ENCODE data around the gene PCNX4.

PCNX4 gene

DNA sequence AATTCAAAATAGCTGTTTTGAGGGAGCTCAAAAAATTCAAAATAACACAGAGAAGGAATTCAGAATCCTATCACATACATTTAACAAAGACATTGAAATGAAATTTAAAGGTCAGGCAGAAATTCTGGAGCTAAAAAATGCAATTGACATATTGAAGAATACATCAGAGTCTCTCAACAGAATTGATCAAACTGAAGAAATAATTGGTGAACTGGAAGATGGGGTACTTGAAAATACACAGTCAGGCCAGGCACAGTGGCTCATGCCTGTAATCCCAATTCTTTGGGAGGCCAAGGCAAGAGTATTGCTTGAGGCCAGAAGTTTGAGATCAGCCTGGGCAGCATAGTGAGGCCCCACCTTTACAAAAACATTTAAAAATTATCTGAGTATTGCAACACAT lies 107.6 kb downstream of the PCNX4 start:
- peaks cover 11% of the 10 kb centered on the region for H3K9me3 Mint-ChIP-seq (ENCODE audit: low read depth)
- peaks cover 10% of the 10 kb centered on the region for H3K36me3 Mint-ChIP-seq
- H3K4me1 Mint-ChIP-seq (ENCODE audit: low read depth): peaks cover 9% of the 10 kb centered on the region
- no peak overlapping the region for H3K4me3 Mint-ChIP-seq
- H3K27ac Mint-ChIP-seq: no peak overlapping the region
- H3K27me3 Mint-ChIP-seq: peaks cover 3% of the 10 kb centered on the region

DNA sequence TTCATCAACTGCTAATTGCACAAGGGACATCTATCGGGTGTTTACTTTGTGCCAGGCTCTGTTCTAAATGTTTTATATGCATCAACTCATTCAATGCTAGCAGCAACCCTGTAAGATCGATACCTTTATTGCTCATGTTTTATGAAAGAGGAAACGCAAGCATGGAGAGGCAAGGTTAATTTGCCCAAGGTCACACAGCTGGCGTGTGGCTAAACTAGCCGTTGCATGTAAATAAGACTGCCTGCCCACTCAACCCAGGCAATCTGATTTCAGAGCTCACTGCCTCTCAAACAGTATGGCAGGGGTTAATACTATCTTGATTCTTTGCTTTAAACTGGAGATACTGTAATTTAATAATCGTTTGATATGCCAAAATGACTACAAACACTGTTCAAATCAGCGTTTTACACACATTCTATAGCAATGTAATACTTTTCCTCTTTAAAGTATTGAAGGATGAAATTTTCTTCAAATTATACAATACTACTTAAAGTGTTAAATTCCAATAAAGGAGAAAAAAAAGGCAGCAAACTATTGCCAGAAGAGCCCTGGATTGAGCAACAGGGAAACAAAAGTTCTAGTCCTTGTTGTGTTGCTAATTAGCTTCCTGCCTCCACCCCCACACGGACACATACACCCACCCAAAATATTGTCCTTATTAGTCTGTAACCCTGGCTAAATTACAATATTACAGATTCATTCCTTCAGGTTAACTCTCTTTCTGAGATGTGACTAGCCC lies 112.5 kb downstream of the PCNX4 start:
- H3K27me3 Mint-ChIP-seq: peaks cover 10% of the 10 kb centered on the region
- no peak overlapping the region for H3K27ac Mint-ChIP-seq
- H3K4me1 Mint-ChIP-seq (ENCODE audit: low read depth): peaks cover 9% of the 10 kb centered on the region
- H3K9me3 Mint-ChIP-seq (ENCODE audit: low read depth): peaks cover 6% of the 10 kb centered on the region
- H3K36me3 Mint-ChIP-seq: peaks cover 6% of the 10 kb centered on the region
- H3K4me3 Mint-ChIP-seq: no peak overlapping the region

- Mint-ChIP-seq H3K27ac (no peak overlapping the region), H3K9me3 (ENCODE audit: low read depth) (no peaks in the 10 kb centered on the region), H3K36me3 (peaks cover 2% of the 10 kb centered on the region), H3K4me1 (ENCODE audit: low read depth) (peaks cover 9% of the 10 kb centered on the region), H3K4me3 (no peak overlapping the region), H3K27me3 (peaks cover 13% of the 10 kb centered on the region)
Measured at GRCh38 chr14:60204843-60205774, 113.4 kb downstream of the PCNX4 start.

GRCh38 chr14:60206249-60206670 lies 114.5 kb downstream of the PCNX4 start:
- Mint-ChIP-seq H3K27me3 (peaks cover 13% of the 10 kb centered on the region), H3K27ac (no peak overlapping the region), H3K4me1 (ENCODE audit: low read depth) (peaks cover 9% of the 10 kb centered on the region)

DNA sequence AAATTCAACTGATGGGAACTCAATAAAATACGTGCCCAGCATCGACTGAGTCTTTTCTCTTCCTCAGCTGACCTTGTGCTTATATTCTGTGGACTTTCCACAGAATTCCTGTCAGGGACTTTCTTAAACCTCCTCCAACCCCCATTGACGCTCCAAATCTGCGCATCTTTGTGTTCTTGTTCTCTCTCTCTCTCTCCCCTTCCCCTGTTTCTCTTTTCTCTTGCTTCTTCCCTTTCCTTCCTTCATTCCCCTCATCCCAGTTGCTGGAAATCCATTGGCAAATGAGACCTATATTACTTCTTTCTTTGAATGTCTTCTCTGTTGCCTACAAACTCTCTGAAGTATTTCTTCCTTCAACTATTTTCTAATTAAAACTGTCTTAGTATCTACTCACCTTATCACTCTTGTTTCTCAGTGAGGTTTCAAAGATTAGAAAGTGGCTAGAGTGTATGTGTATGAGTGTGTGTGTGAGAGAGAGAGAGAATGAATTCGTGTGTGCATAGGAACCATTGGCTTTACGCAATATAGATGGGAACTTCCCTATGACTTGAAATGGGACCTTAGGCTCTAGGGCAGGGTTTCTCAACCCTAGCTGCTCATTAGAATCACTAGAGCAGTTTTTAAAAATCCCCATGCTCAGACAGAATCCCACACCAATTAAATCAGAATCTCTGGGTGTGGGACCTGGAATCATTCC lies 115.3 kb downstream of the PCNX4 start:
- no peaks in the 10 kb centered on the region for H3K36me3 Mint-ChIP-seq
- peaks cover 9% of the 10 kb centered on the region for H3K4me1 Mint-ChIP-seq (ENCODE audit: low read depth)
- no peaks in the 10 kb centered on the region for H3K9me3 Mint-ChIP-seq (ENCODE audit: low read depth)
- H3K27ac Mint-ChIP-seq: no peak overlapping the region
- H3K4me3 Mint-ChIP-seq: no peak overlapping the region
- H3K27me3 Mint-ChIP-seq: peaks cover 12% of the 10 kb centered on the region

More at GRCh38 chr14:60206249-60206670, 114.5 kb downstream of the PCNX4 start:
- peaks cover under 1% of the 10 kb centered on the region for H3K36me3 Mint-ChIP-seq
- no peaks in the 10 kb centered on the region for H3K9me3 Mint-ChIP-seq (ENCODE audit: low read depth)
- no peak overlapping the region for H3K4me3 Mint-ChIP-seq

DNA sequence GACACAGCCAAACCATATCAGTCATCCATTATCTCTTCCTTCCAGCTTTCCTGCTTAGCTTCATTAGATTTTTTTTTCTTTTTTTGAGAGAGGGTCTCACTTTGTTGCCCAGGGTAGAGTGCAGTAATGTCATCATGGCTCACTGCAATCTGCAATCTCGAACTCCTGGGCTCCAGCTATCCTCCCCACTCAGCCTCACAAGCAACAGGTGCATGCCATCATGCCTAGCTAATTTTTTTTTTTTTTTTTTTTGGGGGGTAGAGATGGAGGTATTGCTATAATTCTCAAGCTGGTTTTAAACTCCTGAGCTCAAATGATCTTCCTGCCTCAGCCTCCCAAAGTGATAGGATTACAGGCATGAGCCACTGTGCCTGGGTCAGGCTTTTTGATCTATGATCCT lies 119.0 kb downstream of the PCNX4 start:
- no peak overlapping the region for H3K4me3 Mint-ChIP-seq
- peaks cover 12% of the 10 kb centered on the region for H3K27me3 Mint-ChIP-seq
- H3K36me3 Mint-ChIP-seq: no peaks in the 10 kb centered on the region
- no peaks in the 10 kb centered on the region for H3K4me1 Mint-ChIP-seq (ENCODE audit: low read depth)
- H3K9me3 Mint-ChIP-seq (ENCODE audit: low read depth): no peaks in the 10 kb centered on the region
- no peak overlapping the region for H3K27ac Mint-ChIP-seq

DNA sequence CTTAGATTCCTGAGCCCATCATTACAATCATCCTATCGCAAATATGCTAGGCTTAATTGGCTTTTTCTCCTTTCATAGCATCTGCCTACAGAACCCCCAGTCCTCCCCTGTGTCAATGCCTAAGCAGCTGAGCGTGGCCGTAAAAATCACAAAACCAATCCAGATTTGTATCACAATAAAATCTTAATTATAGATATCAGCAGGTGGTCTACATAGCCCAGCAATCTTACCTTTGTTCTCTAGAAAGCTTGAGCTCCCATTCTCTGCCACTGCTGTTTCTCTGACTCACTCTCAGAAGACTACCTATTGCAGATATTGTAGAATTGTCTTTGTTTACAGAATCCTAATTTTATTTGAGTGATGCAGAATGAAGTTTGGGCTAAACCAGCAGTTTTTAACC lies 119.4 kb downstream of the PCNX4 start:
- H3K27me3 Mint-ChIP-seq: peaks cover 12% of the 10 kb centered on the region
- no peak overlapping the region for H3K27ac Mint-ChIP-seq
- H3K4me1 Mint-ChIP-seq (ENCODE audit: low read depth): no peaks in the 10 kb centered on the region
- no peaks in the 10 kb centered on the region for H3K9me3 Mint-ChIP-seq (ENCODE audit: low read depth)
- no peaks in the 10 kb centered on the region for H3K36me3 Mint-ChIP-seq
- H3K4me3 Mint-ChIP-seq: no peak overlapping the region

GRCh38 chr14:60212503-60213371 lies 121.0 kb downstream of the PCNX4 start:
- no peaks in the 10 kb centered on the region for H3K36me3 Mint-ChIP-seq
- H3K27me3 Mint-ChIP-seq: peaks cover 6% of the 10 kb centered on the region
- no peaks in the 10 kb centered on the region for H3K4me1 Mint-ChIP-seq (ENCODE audit: low read depth)
- no peak overlapping the region for H3K27ac Mint-ChIP-seq
- no peaks in the 10 kb centered on the region for H3K9me3 Mint-ChIP-seq (ENCODE audit: low read depth)
- H3K4me3 Mint-ChIP-seq: no peak overlapping the region

DNA sequence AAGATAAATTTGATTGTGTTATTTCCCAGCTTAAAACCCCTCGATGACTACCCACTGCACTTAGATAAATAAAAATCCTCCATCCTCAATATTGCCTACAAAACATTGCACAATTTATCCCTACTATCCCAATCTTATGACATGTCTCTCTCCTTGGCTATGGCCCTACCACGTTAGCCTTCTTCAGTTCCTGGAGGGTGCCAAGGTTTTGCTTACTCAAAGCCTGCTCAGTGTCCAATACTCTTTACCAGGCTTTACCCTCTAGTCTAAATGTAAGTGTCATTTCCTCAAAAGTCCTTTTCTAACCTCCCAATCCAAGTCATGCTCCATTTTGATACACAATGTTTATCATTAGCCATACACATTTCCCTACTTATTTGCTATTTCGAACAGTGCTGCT lies 122.3 kb downstream of the PCNX4 start:
- Mint-ChIP-seq H3K27ac (no peak overlapping the region), H3K27me3 (peaks cover 6% of the 10 kb centered on the region), H3K4me3 (no peak overlapping the region), H3K9me3 (ENCODE audit: low read depth) (no peaks in the 10 kb centered on the region), H3K36me3 (no peaks in the 10 kb centered on the region), H3K4me1 (ENCODE audit: low read depth) (no peaks in the 10 kb centered on the region)

DNA sequence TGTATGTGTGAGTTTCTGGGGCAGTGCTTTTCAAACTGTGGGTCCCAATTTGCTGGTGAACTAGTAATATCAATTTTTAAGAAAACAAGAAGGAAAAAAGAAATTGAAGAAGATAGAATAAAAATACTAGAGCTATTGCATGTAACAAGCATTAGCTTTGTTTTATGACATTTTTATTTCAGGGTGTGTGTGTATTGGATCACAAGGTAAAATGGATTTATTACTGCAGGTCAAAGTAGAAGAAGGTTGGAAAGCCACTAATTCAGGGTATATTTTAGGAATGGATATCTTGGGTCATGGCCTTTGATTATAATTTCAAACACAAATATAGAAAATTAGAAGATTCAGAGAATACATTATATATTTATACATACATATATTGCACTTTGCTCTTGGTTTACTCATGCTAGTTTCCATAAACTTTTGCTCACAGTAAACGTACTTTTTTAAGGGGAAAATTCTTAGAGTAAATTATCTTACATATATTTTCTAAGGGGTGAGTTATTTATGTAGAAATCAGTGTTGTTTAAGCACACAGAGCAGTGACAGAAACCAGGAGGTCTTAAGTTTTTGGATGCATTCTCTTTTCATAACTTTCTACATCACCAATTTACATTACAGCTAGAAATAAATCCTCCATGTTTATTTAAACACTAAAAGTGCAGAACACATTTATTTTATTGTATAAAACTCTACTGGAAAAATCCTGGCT lies 122.8 kb downstream of the PCNX4 start:
- Mint-ChIP-seq H3K27me3 (peaks cover 2% of the 10 kb centered on the region), H3K36me3 (no peaks in the 10 kb centered on the region)

DNA sequence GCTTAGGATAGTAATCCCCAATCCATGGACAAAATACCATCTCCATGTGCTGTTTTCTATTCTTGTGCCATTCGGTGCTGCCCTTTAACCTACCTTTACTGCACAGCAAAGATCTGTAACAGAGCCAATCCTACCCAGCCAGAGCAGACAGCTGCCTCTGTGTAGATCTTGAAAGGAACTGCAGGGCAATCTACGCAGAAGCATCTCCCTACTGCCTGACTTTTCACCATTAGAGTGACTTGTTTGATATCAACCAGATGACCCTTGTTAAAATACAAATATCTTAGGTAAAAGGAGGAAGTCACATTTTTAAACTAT lies 123.4 kb downstream of the PCNX4 start:
- Mint-ChIP-seq H3K27ac (no peak overlapping the region), H3K4me3 (no peak overlapping the region), H3K4me1 (ENCODE audit: low read depth) (peaks cover 6% of the 10 kb centered on the region), H3K36me3 (no peaks in the 10 kb centered on the region), H3K27me3 (peaks cover 2% of the 10 kb centered on the region), H3K9me3 (ENCODE audit: low read depth) (no peaks in the 10 kb centered on the region)

More for the DNA sequence above, 122.8 kb downstream of the PCNX4 start:
- no peak overlapping the region for H3K27ac Mint-ChIP-seq
- no peaks in the 10 kb centered on the region for H3K9me3 Mint-ChIP-seq (ENCODE audit: low read depth)
- no peak overlapping the region for H3K4me3 Mint-ChIP-seq
- H3K4me1 Mint-ChIP-seq (ENCODE audit: low read depth): peaks cover 3% of the 10 kb centered on the region

DNA sequence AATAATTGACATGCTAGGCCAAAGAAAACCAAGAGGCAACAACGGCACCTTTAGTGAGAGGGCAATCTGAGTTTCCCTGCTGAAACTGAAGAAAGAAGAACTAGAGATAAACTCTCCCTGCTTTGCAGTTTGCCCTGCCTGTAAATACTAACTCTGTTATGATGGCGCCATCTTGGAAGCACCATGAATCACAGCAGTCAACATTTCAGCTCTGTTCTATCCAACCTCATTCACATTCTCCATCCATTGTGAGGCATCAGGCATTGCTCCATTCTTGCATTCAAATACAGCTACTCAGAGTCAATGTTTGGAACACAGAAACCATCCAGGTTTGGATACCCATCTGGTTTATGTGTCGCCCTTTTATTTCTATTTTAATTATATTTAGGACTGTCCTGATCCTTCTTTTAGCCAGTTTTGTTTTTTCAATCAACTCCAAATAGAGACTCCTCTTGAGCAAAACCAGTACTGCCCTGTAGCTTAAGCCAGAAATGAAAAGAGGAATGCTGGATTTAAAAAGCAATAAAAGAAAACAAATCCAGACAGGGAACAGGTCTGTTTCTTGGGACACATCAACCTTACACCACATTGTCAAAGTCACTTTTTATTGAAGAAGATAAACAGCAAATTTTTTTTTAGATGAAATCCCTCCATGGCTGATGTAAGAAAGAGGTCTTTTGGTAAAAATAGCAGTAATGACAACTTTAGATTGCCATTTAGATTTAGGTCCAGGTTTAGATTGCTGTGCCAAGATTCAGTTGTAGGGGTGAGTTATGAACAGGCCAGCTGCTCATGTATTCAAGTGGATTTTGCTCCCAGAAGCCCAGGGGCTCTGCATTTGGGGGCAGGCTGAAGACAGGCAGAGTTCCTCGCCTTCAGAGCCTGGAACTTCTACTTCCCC lies 124.0 kb downstream of the PCNX4 start:
- Mint-ChIP-seq H3K4me3 (no peak overlapping the region), H3K27me3 (peaks cover 2% of the 10 kb centered on the region), H3K36me3 (no peaks in the 10 kb centered on the region), H3K4me1 (ENCODE audit: low read depth) (peaks cover 12% of the 10 kb centered on the region), H3K27ac (no peak overlapping the region), H3K9me3 (ENCODE audit: low read depth) (no peaks in the 10 kb centered on the region)

DNA sequence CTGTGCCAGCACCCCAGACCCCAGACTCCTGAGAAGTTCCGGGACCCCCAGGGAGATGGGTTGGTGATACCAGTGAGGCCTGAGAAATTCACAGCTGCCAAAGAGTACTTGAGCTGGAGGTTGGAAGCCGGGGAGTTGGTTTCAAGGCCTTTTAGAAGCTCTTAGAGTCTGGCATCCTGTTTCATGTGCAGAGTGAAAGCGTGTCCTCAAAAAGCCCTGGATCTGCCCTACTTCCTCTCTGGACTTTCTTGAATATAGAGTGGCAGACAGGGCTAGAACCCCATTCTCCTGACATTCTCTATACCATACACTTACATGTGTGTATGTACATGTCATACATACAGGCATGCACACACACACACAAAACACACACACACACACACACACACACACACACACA lies 126.0 kb downstream of the PCNX4 start:
- H3K36me3 Mint-ChIP-seq: no peaks in the 10 kb centered on the region
- H3K27me3 Mint-ChIP-seq: no peaks in the 10 kb centered on the region
- H3K27ac Mint-ChIP-seq: no peak overlapping the region
- peaks cover 16% of the 10 kb centered on the region for H3K4me1 Mint-ChIP-seq (ENCODE audit: low read depth)
- H3K4me3 Mint-ChIP-seq: no peak overlapping the region
- H3K9me3 Mint-ChIP-seq (ENCODE audit: low read depth): no peaks in the 10 kb centered on the region
